ENCODE data around the gene TRIP12.
"Not testable (repeated sequence)": the region's sequence is repeated elsewhere in the genome, so short reads cannot be mapped to it uniquely, and the experiment has no call there.

The TRIP12 gene

DNA sequence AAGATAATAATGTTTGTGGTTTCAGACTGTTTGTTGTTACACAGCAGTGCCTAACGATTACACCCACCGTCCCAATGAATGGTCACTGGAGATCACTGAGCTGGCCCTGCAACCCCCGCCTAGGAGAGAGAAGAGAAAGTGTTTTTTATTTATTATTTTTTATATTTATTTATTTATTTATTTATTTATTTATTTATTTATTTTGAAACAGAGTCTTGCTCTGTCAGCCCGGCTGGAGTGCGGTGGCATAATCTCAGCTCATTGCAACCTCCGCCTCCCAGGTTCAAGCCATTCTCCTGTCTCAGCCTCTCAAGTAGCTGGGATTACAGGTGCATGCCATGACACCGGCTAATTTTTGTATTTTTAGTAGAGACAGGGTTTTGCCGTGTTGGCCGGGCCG, 164.3 kb downstream of the TRIP12 start:
- FAIRE-seq: not testable (repeated sequence)

DNA sequence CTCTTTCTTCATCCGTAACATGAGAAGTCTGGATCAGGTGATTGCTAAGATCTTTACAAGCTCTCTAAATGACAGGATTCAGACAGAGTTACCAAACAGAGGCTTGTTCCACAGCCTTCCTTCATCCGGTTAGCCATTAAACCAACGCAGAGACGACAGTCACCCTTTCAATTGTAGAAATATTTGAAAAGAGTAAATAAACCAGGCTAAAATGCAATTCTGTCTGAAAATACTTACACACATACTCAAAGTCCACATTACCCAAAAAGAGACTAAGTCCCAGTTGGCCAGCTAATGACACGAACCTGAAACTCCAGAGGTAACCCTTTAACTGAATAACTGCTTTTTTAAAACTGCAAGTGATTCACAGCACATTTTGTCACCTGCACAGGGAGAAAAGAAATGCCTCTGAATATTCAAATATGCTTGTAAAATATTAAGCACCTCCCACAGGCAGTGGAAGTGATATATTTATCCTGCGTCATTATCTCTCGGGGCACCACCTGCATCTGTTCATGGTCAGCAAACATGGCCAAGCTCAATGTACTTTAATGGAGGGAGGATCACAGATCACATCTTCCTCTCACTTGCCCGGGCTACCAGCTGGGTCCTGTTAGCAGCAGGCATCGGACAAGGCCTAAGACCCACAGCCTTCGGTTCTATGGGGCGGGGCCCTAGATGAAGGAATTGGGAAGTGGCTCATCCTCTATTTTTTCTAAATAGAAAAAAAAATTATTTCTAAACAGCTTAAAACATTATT, 168.7 kb downstream of the TRIP12 start:
- FAIRE-seq: no peak

DNA sequence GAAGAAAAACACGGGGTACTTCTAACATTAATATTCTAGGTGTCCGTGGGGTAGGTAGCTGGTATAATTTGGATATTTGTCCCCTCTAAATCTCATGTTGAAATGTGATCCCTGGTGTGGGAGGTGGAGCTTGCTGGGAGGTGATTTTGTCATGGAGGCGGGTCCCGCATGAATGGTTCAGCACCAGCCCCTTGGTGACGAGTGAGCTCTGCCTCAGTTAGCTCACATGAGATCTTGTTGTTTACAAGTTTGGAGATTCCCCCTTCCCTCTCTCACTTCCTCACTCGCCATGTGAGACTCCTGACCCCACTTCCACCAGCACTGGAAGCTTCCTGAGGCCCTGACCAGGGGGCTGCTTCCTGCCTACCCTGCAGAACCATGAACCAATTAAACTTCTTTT, 172.0 kb downstream of the TRIP12 start:
- FAIRE-seq: no peak

GRCh38 chr2:229748950-229749349, 172.9 kb downstream of the TRIP12 start:
- FAIRE-seq: no peak

DNA sequence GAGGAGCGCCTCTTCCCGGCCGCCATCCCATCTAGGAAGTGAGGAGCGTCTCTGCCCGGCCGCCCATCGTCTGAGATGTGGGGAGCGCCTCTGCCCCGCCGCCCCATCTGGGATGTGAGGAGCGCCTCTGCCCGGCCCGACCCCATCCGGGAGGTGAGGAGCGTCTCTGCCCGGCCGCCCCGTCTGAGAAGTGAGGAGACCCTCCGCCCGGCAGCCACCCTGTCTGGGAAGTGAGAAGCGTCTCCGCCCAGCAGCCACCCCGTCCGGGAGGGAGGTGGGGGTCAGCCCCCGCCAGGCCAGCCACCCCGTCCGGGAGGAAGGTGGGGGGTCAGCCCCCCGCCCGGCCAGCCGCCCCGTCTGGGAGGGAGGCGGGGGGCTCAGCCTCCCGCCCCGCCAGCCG, 179.1 kb downstream of the TRIP12 start:
- not testable (repeated sequence) for FAIRE-seq

GRCh38 chr2:229740279-229740678, 181.5 kb downstream of the TRIP12 start:
- no peak for FAIRE-seq

GRCh38 chr2:229738024-229738625, 183.7 kb downstream of the TRIP12 start:
- no peak for FAIRE-seq

DNA sequence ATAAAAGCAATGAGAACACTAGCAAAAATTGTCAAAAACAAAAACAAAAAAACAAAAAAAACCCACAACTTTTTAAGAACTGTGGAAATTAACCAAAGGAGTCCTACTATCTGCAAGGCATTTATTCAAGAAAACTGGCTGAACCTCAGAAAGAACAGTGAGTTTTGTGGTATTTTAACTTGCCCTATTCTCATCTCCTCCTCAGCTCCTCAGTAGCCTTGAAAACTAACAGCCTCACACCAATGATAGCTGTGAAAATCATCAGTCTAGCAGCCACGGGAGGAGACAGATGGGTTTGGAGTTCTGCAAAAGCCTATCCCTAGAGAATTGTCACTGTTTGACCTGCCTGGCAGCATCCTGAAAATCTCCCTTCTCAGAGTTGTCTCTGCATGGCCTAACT, 187.4 kb downstream of the TRIP12 start:
- FAIRE-seq: no peak

DNA sequence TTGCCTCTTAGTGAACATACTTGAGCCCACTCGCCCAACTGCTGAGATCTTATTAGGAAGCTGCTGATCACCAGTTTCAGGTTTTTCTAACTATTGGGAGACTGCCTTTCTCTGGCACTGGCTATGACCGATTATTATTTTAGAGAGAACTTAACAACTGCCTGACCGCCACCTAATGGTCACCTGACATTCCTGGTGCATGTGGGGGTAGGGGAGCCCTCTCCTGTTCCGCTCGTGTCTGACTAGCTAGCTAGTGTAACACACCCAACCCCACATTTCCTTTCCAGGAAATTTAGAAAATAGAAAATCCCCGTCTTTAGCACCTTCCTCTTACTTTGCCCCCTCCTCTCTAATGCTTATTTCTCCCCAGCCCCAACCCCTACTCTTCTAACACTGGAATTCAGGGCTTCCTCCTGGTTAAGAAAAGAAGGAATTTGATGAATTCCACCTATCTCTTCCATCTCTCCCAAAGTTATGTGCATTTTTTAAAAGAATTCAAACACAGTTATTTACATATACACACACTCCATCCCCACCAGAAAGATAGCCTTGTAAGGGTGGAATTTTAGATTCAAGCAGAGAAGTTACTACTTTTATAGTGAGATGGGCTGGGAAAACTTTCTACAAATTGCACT, 188.1 kb downstream of the TRIP12 start:
- no peak for FAIRE-seq

DNA sequence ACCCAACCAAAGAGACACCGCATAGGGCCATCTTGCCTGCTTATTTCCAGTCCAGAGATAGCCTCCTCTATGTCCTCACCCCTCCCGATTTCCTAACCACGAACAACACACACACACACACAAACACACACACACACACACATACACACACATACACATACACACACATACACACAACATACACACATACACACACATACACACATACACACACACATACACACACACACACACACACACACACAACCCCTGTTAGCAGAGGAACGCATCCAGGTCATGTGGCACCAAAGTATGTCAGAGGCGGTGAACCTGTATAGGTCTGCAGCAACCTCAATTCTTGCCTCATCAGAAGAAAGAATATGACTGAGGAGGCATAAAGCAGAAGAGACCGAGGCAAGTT, 188.9 kb downstream of the TRIP12 start:
- FAIRE-seq: no peak

DNA sequence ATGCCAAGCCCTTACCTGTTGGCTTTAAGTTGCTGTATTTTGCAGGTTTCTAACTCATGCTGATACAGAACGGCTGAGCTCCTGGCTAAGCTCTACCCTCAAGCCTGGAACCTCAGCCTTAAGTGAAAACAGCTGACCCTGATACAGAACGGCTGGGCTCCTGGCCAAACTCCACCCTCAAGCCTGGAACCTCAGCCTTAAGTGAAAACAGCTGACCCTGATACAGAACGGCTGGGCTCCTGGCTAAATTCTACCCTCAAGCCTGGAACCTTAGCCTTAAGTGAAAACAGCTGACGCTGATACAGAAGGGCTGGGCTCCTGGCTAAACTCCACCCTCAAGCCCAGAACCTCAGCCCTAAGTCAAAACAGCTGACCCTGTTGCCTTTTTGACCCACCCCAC, 189.9 kb downstream of the TRIP12 start:
- no peak for FAIRE-seq

DNA sequence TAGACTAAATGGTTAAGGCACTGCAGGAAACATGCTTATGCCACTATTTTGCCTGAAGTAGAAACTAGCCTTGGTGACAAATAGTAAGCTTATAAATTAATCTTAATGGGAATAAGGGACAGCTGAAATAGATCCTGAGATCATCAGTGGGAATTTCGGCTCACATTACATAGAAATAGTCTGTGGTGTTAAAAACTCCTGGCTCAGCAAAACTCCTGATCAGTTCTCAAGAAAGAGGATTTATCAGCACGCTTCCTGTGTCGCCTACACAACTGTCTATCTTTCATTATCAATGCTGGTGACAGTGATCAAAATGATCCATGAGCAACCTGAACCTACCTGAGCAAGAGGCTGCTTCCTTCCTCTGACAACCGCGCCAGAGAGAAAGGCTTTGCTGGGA, 190.4 kb downstream of the TRIP12 start:
- FAIRE-seq: no peak

DNA sequence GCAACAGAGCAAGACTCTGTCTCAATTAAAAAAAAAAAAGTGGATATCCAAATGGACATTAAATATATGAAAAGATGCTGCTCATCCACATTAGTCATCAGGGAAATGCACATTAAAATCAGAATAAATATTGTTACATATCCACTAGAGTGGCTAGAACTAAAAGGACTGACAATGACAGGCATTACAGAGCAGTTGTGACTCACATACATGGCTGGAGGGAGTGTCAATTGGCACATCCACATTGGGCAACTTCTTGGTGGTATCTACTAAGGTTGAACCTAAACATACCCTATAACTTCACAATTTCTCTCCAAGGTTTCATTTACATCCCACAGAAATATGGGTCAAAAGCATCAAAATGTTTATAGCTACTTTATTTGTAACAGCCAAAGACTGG, 193.4 kb downstream of the TRIP12 start:
- no peak for FAIRE-seq

GRCh38 chr2:229726643-229727042, 195.2 kb downstream of the TRIP12 start:
- no peak for FAIRE-seq

DNA sequence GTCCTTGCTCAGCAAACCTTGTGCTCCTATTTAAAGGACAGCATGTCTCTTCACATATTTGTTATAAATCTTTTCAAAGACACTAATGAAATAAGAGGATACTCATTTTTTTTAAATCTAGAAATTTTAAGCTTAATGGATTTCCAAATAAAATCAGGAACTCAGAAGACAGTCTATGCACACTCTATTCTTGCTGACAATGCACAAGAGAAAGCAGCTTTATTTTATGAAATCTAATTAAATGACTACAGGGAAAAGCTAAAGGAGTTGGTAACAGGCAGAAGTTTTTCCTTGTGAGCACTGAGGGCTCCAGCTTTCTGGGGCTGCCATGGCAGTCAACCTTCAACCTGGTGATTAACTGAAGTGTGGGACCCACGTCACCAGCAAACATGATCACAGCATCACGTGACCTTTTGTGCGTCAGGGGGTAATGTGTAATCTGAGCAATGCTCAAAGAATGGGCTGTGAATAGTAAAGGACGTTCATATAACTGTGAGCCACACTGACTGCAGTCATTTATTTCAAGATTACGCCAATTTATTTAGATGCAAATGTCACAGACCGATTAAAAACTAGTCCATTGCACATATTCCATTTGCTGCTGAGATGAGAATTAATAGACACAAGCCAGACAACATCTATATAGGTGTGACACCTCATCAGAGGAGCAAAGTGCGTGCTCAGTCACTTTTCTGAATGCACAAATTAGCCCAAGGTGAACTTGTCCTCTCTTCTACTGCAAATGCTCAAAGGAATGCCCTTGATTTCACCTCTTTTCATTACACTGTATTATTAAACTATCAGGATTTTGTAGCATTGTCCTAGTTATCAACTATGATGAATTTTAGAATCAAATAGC, 195.9 kb downstream of the TRIP12 start:
- FAIRE-seq: peak; percentile 9

GRCh38 chr2:229723192-229723591, 198.6 kb downstream of the TRIP12 start:
- not testable (repeated sequence) for FAIRE-seq

DNA sequence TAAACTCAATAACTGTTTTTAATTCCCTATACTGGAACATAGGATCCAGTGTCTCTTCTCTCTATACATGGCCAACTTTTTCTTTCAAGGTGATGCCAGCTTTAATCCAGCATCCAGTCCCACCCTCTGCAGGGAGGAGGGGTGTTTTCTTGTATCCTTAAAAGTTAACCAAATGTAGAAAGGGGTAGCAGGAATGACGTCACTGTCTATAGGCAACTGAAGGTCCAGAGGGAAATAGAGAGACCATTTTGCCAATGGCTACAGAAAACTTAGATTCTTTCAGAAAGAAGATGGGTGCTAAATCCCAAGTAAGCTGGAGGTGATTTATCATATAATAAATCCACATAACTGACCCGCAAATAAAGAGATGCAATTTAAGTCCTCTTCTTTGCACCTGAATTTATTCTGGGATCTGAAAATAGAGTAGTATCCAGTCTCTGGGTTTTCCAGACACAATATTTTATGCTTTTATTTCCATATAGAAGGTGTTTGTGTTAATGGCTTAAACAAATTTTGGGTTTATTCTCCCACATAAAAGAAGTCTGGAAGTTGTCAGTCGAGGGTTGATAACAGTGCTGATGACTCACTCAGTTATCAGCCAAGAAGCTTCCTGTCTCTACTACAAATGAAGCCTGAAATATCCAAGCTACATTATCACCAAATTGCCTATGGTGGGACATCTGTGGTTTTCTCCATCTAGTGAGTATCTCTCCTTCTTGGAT, 201.7 kb downstream of the TRIP12 start:
- no peak for FAIRE-seq

DNA sequence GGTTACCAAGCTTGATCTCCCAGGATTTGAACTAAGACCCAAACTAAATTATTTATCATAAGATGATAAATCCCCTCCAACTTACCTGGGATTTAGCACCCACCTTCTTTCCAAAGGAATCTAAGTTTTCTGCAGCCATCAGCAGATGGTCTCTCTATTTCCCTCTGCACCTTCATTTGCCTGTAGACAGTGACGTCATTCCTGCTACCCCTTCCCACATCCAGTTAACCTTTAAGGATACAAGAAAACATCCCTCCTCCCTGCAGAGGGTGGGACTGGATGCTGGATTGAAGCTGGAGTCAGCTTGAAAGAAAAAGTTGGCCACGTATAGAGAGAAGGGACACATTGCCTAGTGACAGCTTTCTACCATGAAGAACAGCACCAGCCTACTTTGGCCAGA, 203.8 kb downstream of the TRIP12 start:
- no peak for FAIRE-seq

DNA sequence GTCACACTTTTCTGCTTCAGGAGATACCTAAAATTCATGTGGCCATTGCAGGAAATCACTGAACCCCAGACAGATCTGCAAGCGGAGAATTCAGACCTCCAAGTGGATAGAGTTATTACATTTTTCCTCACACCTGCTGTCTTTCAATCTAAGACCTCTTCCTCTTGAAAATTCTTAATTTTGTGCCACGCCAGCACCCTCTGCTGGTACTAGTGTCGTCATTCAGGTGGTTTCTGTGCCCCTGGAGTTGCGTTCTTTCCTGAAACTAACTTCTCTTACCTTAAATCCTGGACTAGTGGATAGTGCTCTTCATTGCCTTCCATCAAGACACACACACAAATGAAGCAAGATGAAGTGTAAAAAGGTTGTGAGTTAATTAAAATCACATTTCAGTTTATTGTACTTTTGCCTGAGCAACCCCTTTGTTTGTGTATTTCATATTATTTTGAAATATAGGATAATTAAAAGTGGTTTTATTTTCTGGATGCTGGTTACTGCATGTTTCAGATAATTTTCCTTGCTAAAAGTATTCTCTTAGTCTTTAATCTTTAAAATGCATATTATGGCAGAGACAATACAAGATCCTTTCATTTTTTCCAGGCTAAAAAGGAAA, 205.8 kb downstream of the TRIP12 start:
- peak; percentile 55 for FAIRE-seq

DNA sequence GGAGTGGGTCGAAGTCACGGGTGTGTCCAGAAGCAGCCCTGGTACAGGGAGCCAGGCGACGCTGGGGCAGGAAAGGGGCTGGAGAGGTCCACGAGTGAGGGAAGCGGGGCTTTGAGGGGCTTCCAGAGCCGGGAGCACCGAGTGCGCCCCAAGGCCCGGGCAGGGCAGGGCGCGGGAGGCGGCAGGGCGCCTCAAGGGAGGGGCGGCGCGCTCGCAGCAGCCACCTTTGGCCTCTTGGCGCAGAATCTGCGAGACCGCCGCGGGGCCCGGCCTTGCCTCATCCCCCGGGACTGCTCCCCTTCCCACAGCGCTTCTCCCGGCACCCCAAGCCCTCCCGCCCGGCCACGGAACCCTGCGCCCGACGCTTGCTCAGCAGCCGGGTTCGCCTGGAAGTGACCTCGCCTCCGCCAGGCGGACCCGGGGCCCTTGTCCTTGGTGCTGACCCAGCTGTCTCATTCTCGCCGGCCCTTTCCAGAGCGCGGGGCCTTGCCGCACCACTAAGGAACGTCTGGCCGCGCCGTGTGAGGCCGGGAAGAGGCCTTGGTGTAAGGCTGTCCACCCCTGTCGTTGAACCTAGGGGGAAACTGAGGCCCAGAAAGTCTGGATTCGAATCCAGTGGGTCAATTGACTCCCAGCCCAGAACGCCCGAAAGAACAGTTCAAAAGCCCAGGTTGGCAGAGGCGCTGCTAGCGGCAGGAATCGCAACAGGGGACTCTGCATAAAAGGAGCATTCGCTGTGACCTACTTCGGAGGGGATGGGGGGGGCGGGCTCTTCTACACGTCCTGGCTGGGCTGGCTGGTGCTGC, 206.9 kb downstream of the TRIP12 start:
- no peak for FAIRE-seq

- no peak for FAIRE-seq
Observed at GRCh38 chr2:229714080-229714735, 207.6 kb downstream of the TRIP12 start, which contains the start of gene DNER. Gene DNER, minus strand, starts transcription at chr2:229714555. Its CDS starts 132 bp downstream, at chr2:229714423.

All from islet of Langerhans (tissue), 1 donor.